GM19023 (cell line): ENCODE data around the gene PCBP3.

Source experiments
- ATAC-seq: cut with Tn5 transposase; IDR thresholded peaks from one replicate; pipeline ENCODE4 v1.9.1; 2021; ENCODE audit warnings: mild to moderate bottlenecking, moderate library complexity; ENCODE audit not compliant: unreplicated experiment

Gene PCBP3

DNA sequence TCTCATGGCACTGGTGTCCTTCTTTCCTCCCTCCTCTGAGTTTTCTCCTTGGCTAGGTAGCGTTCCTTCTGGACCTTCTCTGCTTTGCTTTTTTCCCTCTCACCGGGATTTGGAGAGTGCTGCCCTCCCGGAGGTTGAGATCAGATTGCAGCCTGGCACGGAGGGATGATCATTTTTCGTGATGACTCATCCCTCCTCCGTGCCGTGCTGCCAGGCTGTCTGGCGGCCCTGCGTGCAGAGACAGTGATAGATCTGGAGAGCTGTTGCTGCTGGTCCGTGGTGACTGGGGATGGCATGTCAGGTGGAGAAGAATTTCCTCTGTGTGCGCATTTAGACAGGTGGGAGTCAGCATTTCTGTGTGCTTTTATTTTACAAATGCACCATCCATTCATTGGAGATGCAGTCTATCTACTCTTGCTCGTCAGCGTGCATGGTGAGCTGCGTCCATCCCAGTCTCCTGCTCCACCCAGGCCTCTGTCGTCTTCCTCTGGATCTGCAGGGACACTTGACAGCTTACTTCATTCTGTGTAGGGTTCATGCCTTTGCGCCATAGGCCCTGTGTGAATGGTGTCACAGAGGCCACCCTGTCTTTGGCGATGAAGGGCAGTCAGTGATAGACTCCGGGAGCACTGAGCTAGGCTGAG, 104.4 kb downstream of the PCBP3 start:
- ATAC-seq = no peak

DNA sequence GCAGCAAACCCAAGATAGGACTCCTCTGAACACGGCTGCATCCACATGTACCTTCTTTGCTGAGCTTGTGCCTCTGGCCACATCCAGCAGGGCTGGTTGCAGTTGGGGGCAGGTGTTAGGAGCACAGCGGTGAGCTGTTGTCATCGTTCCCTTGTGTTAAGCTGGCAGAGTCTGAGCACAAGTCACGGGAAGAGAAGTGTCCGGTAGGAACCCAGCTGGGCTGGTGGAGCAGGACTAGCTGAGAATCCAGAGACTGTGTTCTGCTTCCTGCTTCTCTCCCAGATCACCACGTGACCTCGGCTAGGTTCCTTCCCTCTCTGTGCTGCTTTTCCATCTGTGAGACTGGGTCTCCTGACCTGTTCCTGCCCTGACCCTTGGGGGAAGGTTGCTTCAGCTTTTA, 105.1 kb downstream of the PCBP3 start:
- no peak for ATAC-seq

DNA sequence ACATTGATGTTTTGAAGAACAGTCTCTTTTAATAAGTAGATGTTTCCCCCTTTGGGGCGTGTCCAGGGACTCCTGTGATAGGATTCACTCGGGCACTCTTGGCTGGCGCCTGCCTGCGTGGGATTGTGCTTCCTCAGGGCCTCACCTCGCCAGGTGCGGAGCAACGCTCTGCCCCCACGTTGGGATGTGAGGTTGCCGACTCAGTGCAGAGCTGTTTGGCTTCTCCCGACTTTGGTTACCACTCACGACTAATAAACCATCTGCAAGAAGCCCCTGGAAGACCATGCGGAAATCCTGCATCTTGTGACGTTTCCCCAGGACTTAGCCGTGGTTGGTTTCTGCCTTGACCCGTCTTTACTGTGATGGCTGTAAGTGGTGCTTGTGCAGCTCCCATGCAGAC, 106.4 kb downstream of the PCBP3 start:
- ATAC-seq = no peak

DNA sequence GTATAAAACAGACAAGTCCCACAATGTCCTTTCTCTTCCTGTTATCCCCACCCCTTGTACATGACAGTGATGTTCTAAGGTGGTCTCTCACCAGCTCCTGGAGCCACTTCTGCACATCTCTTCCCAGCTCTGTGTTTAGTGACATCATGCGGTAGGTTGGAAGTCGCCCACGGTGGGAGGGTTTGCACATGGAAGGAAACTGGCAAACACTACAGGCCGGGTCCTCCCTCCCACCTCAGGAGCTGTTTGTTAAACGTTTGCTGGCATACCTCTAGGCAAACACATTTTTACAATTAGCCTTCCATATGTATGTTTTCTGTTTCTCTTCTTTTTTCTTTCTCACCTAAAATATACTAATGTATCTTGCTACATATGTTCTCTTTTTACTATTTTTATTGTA, 107.4 kb downstream of the PCBP3 start:
- ATAC-seq = no peak

DNA sequence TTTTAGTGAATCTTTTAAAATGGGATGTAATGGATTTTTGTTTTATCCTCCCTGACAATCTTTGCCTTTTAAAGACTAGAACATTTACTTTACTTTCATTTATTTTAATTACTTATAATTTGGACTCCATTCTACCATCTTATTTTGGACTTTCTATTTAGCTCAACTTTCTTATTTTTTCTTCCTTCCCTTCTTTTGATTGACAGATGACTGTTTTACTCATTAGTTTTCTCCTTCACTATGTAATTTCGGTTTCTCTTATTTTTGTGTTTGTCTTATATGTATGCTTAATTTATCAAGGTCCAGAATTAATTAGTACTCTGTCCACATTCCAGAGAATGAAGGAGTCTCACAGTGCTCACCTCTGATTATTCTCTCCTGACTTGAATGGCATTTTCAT, 109.9 kb downstream of the PCBP3 start:
- ATAC-seq = no peak

DNA sequence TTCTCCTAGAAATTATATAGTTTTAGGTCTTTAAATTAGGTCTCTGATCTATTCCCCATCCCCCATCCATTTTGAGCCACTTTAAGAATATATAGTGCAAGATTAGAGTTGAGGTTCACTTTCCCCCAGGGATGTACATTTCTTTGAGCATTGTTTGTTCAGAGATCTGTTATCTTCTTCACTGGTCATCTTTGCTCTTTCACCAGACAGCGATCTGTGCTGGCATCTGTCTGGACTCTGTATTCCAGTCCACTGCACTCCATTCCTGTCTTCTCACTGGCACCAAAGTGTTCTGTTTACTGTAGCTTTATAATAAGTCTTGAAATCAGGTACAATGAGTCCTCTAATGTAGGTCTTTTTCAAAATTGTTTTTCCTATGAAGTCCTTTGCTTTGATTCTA, 112.5 kb downstream of the PCBP3 start:
- no peak for ATAC-seq

DNA sequence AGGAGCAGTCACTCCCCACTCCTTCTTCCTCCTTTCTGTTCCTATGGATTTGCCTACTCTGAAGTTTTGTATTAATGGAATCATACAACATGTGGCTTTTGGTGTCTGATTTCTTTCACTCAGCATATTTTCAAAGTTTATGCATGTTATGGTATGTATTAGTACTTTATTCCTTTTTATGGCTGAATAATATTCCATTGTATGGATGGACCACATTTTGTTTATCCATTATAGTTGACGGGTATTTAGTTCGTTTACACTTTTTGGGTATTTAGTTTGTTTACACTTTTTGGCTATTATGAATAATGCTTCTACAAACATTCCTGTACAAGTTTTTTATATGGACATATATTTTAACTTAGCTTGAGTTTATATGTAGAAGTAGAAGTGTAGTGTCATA, 113.1 kb downstream of the PCBP3 start:
- no peak for ATAC-seq

DNA sequence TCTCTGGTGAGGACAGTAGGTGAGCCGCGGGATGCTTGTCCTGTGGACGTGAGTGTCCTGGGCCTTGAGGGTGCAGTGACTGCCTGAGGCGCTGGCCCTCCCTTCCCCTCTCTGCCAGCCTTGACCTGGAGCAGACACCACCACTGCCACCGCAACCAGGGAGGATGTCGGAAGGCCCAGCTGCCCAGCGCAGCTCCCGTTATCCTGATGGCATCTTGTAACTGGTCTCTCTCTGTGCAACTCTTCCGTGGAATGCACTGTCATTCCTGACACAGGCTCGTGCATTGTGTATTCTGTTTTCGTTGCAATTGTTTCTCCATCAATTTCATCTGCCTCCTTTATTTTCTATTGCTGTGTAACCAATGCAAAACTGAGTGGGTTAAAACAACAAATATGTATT, 118.2 kb downstream of the PCBP3 start:
- ATAC-seq = no peak

DNA sequence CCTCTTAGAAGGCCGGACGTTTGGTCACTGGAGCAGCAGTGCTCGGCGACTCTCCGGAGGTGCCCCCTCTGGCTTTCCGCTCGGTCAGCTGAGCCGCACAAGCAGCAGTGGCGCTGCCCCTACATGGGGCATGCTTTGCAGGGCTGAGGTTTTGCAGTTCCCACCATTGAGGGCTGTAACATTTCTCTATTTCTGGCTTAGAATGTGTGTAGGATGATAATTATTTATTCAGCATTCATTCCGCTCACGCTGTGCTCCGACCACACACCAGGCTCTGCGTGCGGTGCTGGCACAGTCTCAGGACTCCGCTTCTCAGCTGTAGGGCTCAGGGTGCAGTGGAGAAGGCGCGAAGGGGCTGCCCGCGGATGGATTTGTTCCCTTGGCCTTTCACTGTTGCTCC, 119.5 kb downstream of the PCBP3 start:
- no peak for ATAC-seq

DNA sequence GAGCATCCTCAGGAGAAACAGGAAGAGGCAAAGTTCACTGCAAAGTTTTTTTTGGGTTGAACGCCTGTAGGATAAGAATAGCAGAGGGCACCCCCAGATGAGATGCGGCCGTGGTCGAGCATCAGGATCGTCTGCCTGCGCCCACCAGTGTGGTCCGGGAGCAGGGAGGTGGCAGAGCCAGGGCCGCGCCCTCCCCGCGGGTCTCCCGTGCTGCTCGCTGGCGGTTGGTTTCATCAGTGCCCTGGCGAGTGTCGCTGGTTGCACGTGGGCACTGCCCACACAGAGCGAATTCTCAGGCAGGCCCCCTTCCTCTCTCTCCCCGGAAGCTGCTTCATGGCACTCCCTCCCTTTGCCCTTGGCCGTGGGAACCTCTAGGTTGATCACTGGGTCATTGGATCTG, 120.0 kb downstream of the PCBP3 start:
- no peak for ATAC-seq

DNA sequence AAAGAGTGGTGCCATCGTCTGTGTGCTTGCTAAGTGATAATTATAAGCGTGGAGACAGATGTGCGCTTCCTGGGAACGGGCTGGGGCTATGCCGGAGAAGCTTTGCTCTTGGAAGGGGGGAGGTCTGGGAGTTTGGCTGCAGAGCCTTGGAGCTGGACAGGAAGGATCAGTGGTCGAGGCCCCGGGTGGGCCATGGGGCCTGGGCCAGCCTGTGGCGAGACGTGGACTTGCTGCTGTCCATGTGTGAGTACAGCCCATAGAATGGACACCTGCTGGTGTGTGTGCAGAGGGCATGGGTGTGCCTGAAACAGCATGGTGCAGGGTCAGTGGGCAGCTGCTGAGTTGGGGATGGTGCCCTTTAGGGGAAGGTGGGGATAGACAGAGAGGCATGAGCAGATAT, 121.3 kb downstream of the PCBP3 start:
- no peak for ATAC-seq

DNA sequence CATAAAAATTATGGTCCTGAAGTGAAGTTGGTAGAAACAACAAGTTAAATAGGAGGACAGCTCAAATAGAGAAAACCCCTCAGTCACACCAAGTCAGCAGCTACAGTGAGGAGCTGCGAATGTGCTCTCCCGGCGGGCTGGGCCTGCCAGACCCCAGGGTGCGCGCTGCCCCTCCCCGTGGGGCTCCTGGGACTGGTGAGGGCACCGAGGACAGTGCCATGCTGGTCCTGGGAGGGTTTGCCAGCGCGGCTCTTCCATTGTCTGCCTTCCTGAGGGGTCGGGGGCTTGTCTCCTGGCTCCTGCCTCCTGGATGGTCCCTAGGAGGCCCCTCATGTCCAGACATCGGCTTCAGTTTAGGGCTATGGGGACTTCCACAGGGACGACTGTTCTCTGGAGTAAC, 121.8 kb downstream of the PCBP3 start:
- ATAC-seq = no peak

DNA sequence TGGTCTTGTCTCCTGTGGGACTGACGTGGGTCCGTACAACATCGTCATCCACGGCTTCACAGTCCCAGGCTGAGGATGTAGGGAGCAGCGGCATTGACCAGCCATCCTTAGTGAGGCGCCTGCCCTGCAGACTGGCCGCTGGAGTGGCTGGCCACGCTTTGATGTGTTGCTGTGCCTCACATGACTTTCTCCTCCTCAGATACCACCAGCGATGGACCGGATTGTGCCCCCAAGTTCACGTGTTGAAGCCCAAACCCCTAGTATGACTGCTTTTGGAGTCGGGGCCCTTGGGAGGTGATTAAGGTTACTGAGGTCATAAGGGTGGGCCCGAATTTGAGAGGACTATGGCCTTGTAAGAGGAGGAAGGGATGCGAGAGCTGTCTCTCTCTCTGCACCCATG, 122.5 kb downstream of the PCBP3 start:
- no peak for ATAC-seq

DNA sequence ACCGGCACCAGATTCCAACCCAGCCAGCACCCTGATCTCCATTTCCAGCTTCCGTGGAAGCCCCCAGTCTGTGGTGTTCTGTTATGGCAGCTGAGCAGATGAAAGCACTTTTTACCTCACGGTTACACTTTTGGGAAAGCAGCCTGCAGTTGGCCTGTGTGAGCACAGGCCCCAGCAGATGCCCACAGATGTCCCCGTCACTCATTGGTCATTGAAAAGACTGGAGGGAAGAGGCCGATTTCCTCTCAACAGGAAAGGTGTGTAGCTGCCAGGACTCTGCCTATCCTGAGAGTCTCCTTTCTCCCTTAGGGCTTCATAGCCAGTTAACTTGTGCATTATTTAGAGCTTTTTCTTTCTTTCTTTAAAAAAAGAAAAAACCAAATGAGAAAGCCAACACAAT, 123.0 kb downstream of the PCBP3 start:
- no peak for ATAC-seq

DNA sequence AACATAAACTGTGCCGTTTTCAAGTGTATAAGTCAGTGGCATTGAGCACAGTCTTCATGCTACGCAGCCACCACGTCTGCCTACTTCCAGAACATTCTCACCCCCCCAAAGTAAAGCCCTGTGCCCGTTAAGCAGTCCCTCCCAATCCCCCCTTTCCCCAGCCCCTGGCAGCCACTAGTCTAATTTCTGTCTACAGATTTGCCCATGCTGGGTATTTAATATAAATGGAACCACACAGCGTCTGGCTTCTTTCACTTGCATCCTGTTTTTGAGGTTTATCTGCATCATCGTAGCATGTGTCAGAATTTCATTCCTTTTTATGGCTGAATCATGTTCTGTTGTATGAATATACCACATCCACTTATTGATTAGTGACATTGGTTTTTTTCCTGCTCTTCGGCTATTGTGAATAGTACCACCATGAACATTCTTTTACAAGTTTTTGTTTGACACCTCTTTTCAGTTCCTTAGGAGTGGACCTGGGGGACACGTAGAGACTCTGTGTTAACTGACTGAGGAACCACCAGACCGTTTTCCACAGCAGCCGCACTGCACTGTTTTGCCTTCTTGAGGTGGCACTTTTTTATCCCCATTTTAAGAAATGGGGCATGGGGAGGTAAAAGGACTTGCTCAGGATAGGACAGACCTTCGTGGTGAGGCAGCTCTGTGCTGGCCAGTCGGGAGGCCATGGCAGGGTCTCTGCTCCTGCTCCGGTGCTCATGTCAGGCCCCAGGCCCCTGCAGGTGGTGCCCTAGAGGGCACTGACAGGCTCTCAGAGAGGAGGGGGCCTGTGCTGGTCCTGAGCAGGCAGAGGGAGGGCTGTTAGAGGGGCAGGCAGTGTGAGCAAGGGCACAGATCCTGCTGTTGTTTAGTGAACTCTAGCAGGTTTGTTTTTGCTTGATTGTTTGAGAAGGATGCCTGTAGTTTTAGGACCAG, 123.8 kb downstream of the PCBP3 start:
- ATAC-seq = no peak

DNA sequence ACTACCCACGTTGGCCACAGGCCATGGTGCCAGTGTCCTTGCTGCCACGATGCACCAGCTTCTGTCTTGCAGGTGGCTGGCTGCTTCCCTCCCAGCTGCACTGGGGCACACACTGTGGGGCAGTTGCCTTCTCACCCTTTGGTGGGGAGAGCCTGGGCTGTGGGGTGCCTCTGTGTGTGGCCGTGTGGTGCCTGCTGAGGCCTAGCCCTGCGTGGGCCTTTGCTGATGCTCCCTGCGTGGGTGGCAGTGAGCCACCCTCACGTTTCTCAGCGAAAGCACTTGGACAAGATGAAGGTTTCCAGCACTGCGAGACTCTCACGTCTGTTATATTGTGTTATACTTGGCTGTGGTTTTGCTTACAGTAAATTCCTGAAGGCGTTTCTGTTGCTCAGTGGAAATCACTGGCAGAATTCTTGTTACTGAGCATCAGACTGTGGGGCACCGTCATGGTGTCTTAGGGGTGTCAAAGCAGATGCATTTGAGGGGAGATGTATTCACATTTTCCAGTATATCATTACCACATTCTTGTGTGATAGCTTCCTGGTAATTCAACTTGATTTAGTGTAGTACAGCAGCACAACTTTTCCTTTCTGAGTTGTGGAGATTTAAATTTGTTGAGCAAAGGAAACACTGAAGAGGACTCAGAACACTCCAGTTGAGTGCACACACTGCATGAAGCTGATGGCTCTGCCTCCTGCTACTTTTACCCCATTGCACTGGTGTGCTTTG, 124.7 kb downstream of the PCBP3 start:
- no peak for ATAC-seq

DNA sequence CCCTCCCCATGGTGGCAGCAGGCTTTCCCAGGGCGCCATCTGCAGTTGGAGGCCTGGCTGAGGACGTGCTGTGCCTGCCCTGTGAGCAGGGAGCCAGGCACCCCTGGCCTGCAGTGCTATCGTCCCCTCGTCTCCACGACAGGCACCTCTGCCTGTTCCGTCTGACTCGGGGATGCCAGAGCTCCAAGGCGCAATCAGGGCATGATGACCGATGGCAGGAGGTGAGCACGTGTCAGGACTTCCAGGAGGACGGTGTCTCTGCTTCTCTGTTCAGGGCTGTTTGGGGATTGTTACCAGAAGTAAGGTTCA, 125.2 kb downstream of the PCBP3 start:
- ATAC-seq = no peak

DNA sequence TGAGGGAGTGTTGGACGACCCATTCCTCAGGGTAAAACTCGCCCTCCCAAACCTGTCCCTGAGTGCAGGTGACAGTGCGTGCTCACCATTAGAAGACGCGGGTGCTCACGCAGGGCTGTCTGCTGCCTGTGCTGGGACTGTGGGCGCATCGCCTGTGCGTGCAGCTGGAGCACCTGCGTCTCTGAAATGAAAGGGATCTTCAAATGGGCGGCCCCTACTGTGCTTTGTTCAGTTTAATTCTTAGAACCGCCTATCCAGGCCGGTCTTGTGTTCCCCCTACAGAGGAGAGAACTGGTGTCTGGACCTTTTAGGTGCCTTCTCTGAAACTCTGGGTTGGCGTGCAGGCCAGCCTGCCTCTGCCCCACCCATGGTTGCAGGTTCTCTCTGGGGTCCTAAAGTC, 125.8 kb downstream of the PCBP3 start:
- no peak for ATAC-seq

DNA sequence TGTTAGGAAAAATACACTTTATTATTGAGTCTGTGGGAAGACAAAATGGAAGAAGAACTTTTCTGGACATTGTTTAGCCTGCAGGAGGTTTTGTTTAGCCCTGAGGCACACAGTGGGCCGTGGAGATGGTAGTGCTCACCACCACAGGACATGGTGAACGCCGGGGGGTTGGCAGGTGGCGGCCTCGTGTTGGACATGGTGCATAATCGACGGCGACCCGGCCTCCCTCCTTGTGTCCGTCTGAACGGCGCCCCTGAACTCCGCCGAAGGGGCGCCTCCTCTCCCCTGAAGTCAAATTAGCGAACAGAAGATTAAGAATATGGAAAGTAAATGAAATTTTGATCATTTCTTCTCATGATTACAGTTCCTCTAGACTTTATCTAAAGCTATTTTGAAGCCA, 126.4 kb downstream of the PCBP3 start:
- no peak for ATAC-seq

DNA sequence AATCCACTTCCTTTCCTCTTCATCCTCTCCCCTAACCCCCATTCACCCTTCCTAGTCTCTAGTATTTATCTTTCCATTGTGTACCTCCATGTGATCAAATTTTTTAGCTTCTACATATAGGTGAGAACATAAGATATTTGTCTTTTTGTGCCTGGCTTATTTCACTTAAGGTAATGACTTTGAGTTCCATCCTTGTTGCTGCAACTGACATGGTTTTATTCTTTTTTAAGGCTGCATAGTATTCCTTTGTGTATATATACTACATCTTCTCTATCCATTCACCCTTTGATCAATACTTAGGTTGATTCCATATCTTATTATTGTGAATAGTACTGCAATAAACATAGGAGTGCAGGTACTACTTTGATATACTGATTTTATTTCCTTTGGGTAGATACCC, 128.7 kb downstream of the PCBP3 start:
- ATAC-seq = no peak

DNA sequence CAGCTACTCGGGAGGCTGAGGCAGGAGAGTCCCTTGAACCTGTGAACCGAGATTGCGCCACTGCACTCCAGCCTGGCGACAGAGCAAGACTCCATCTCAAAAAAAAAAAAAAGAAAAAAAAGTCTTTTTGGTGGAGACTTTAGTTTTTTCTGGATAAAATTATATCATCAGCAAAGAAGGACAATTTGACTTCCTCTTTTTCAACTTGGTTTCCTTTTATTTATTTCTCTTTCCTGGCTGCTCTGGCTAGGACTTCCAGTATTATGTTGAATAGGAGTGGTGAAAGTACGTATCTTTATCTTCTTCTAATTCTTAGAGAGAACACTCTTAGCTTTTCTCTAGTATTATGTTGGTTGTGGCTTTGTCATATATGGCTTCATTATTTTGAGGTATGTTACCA, 130.8 kb downstream of the PCBP3 start:
- no peak for ATAC-seq

DNA sequence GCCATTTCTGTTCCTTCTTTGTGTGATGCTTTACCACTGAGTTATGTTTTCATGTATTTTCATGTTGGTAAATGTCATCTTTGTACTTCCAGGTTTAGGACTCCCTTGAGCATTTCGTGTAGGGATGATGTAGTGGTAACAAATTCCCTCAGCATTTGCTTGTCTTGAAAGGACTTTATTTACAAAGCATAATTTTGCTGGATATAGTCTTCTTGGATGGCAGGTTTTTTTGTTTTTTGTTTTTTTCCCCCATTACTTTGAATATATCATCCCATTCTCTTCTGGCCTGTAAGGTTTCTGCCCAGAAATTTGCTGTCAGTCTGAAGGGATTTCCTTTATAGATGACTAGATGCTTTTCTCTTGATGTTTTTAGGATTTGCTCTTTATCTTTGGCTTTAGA, 133.4 kb downstream of the PCBP3 start:
- no peak for ATAC-seq
